ENCODE results near the gene SMTNL2. TPM values are rescaled to one million over a fixed set of nuclear protein-coding genes. Genes with fewer than 3 reads are reported as not detected.
A peak's percentile ranks its signal among the peaks of the same experiment; 100 is the strongest.
"Not testable (repeated sequence)": the region's sequence is repeated elsewhere in the genome, so short reads cannot be mapped to it uniquely, and the experiment has no call there.

SMTNL2 gene
- total RNA-seq, 2 donors from 2014 or later, result 0.51 to 0.79 TPM

DNA sequence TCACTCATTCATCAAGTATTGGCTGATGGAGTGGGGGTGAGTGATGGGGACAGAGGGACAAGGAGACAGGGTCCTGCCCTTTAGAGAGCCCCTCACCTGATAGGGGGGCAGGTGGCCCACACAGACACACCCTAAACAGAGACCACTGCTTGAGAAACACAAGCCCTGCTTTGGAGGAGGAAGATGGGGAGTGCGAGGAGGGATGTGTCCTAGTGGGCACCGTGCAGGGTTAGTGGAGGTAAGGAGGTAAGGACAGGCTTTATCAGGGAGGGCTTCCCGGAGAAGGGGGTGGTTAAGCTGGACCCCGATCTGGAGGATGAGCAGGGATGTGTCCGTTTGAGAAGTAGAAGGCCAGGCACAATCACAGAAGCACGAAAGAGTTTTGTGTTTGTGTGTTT lies 8.2 kb upstream of the SMTNL2 start:
- 70 to 83% methylated on average over 4 to 6 of the region's 6 CpGs for WGBS, 2 experiments (ENCODE audit: insufficient coverage in 1 of 2, insufficient read length in 1 of 2)
- Histone ChIP-seq H3K9ac (ENCODE audit: extremely low read depth, low read length, poor library complexity, severe bottlenecking) (no peak overlapping the region), H3K36me3 (ENCODE audit: control insufficient read depth, insufficient read depth, low read length) (no peaks in the 10 kb centered on the region), H3K27me3 (ENCODE audit: control insufficient read depth, insufficient read depth, low read length, poor library complexity, severe bottlenecking) (no peaks in the 10 kb centered on the region), H3K4me3 (ENCODE audit: low read length) (no peak overlapping the region), H3K4me1 (ENCODE audit: control insufficient read depth, insufficient read depth, low read length) (peaks cover 9% of the 10 kb centered on the region), H3K9me3 (ENCODE audit: control insufficient read depth, low read length) (no peaks in the 10 kb centered on the region), H3K27ac (ENCODE audit: low read depth, low read length) (no peak overlapping the region)
- DNase-seq, result no peak
- H3K27me3 Mint-ChIP-seq (ENCODE audit: insufficient read depth), result peaks cover 11% of the 10 kb centered on the region
- no peaks in the 10 kb centered on the region for H3K36me3 Mint-ChIP-seq (ENCODE audit: low read depth)
- H3K4me1 Mint-ChIP-seq, result peaks cover 7% of the 10 kb centered on the region
- peaks cover 5% of the 10 kb centered on the region for H3K9me3 Mint-ChIP-seq
- no peak overlapping the region for H3K4me3 Mint-ChIP-seq
- TF ChIP-seq, protein P1, sequence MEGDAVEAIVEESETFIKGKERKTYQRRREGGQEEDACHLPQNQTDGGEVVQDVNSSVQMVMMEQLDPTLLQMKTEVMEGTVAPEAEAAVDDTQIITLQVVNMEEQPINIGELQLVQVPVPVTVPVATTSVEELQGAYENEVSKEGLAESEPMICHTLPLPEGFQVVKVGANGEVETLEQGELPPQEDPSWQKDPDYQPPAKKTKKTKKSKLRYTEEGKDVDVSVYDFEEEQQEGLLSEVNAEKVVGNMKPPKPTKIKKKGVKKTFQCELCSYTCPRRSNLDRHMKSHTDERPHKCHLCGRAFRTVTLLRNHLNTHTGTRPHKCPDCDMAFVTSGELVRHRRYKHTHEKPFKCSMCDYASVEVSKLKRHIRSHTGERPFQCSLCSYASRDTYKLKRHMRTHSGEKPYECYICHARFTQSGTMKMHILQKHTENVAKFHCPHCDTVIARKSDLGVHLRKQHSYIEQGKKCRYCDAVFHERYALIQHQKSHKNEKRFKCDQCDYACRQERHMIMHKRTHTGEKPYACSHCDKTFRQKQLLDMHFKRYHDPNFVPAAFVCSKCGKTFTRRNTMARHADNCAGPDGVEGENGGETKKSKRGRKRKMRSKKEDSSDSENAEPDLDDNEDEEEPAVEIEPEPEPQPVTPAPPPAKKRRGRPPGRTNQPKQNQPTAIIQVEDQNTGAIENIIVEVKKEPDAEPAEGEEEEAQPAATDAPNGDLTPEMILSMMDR (conservative IDR thresholded peaks at IDR 0.05), result no peak
- H3K27ac Mint-ChIP-seq, result no peak overlapping the region

GRCh38 chr17:4576729-4577322 lies 7.5 kb upstream of the SMTNL2 start:
- peaks cover 9% of the 10 kb centered on the region for H3K4me1 ChIP-seq (ENCODE audit: control insufficient read depth, insufficient read depth, low read length)
- H3K9ac ChIP-seq (ENCODE audit: extremely low read depth, low read length, poor library complexity, severe bottlenecking), result no peak overlapping the region
- peaks cover 5% of the 10 kb centered on the region for H3K9me3 Mint-ChIP-seq
- H3K36me3 Mint-ChIP-seq (ENCODE audit: low read depth), result no peaks in the 10 kb centered on the region
- H3K4me3 Mint-ChIP-seq, result no peak overlapping the region
- H3K27ac Mint-ChIP-seq, result peak overlapping the region; percentile 21
- no peak overlapping the region for H3K4me3 ChIP-seq (ENCODE audit: low read length)
- H3K27me3 Mint-ChIP-seq (ENCODE audit: insufficient read depth), result peaks cover 14% of the 10 kb centered on the region
- TF ChIP-seq, protein P1 (conservative IDR thresholded peaks at IDR 0.05), result no peak
- H3K4me1 Mint-ChIP-seq, result peaks cover 7% of the 10 kb centered on the region
- no peaks in the 10 kb centered on the region for H3K27me3 ChIP-seq (ENCODE audit: control insufficient read depth, insufficient read depth, low read length, poor library complexity, severe bottlenecking)
- DNase-seq, result peak; percentile 90
- H3K27ac ChIP-seq (ENCODE audit: low read depth, low read length), result peak overlapping the region; percentile 55
- H3K36me3 ChIP-seq (ENCODE audit: control insufficient read depth, insufficient read depth, low read length), result no peaks in the 10 kb centered on the region
- H3K9me3 ChIP-seq (ENCODE audit: control insufficient read depth, low read length), result no peaks in the 10 kb centered on the region
- 61 to 63% methylated on average over 8 to 18 of the region's 18 CpGs for WGBS, 2 experiments (ENCODE audit: insufficient coverage in 1 of 2, insufficient read length in 1 of 2)

- peaks cover 7% of the 10 kb centered on the region for H3K4me1 Mint-ChIP-seq
- H3K4me3 Mint-ChIP-seq, result no peak overlapping the region
- H3K27me3 ChIP-seq (ENCODE audit: control insufficient read depth, insufficient read depth, low read length, poor library complexity, severe bottlenecking), result peaks cover 2% of the 10 kb centered on the region
- no peak overlapping the region for H3K9ac ChIP-seq (ENCODE audit: extremely low read depth, low read length, poor library complexity, severe bottlenecking)
- TF ChIP-seq, protein P1 (conservative IDR thresholded peaks at IDR 0.05), result no peak
- peaks cover 17% of the 10 kb centered on the region for H3K27me3 Mint-ChIP-seq (ENCODE audit: insufficient read depth)
- peak overlapping the region; percentile 55 for H3K27ac ChIP-seq (ENCODE audit: low read depth, low read length)
- H3K36me3 Mint-ChIP-seq (ENCODE audit: low read depth), result no peaks in the 10 kb centered on the region
- H3K36me3 ChIP-seq (ENCODE audit: control insufficient read depth, insufficient read depth, low read length), result no peaks in the 10 kb centered on the region
- no peak overlapping the region for H3K4me3 ChIP-seq (ENCODE audit: low read length)
- WGBS, 2 experiments (ENCODE audit: insufficient coverage in 1 of 2, insufficient read length in 1 of 2), result 91% methylated on average over 8 of the region's 8 CpGs; no CpG with 5 or more reads in 1 of the 2 experiments
- no peaks in the 10 kb centered on the region for H3K9me3 ChIP-seq (ENCODE audit: control insufficient read depth, low read length)
- H3K4me1 ChIP-seq (ENCODE audit: control insufficient read depth, insufficient read depth, low read length), result peaks cover 9% of the 10 kb centered on the region
- peak overlapping the region; percentile 21 for H3K27ac Mint-ChIP-seq
- DNase-seq, result no peak
- H3K9me3 Mint-ChIP-seq, result peaks cover 5% of the 10 kb centered on the region
These were observed 6.8 kb upstream of the SMTNL2 start for GRCh38 chr17:4577386-4577993.

DNA sequence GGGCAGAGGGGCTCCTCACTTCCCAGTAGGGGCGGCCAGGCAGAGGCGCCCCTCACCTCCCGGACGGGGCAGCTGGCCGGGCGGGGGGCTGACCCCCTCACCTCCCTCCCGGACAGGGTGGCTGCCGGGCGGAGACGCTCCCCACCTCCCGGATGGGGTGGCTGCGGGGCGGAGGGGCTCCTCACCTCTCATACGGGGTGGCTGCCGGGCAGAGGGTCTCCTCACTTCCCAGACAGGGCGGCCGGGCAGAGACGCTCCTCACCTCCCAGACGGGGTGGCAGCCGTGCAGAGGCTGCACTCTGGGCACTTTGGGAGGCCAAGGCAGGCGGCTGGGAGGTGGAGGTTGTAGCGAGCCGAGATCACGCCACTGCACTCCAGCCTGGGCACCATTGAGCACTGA lies 6.0 kb upstream of the SMTNL2 start:
- H3K4me3 Mint-ChIP-seq; H3K36me3 Mint-ChIP-seq (ENCODE audit: low read depth); H3K9me3 ChIP-seq (ENCODE audit: control insufficient read depth, low read length); H3K4me1 Mint-ChIP-seq; H3K4me3 ChIP-seq (ENCODE audit: low read length); H3K4me1 ChIP-seq (ENCODE audit: control insufficient read depth, insufficient read depth, low read length); H3K36me3 ChIP-seq (ENCODE audit: control insufficient read depth, insufficient read depth, low read length); H3K27ac ChIP-seq (ENCODE audit: low read depth, low read length); H3K9ac ChIP-seq (ENCODE audit: extremely low read depth, low read length, poor library complexity, severe bottlenecking); DNase-seq; H3K27ac Mint-ChIP-seq; H3K9me3 Mint-ChIP-seq: not testable (repeated sequence)
- H3K27me3 Mint-ChIP-seq (ENCODE audit: insufficient read depth), result peaks cover 26% of the 10 kb centered on the region
- peaks cover 10% of the 10 kb centered on the region for H3K27me3 ChIP-seq (ENCODE audit: control insufficient read depth, insufficient read depth, low read length, poor library complexity, severe bottlenecking)
- 99 to 100% methylated on average over 2 to 18 of the region's 24 CpGs for WGBS, 2 experiments (ENCODE audit: insufficient coverage in 1 of 2, insufficient read length in 1 of 2)
